Measurements from ENCODE around the gene SPHK1.

The SPHK1 gene

GRCh38 chr17:76385892-76386786 lies 1.7 kb downstream of the SPHK1 start:
- DNase-seq = peak; percentile 73

DNA sequence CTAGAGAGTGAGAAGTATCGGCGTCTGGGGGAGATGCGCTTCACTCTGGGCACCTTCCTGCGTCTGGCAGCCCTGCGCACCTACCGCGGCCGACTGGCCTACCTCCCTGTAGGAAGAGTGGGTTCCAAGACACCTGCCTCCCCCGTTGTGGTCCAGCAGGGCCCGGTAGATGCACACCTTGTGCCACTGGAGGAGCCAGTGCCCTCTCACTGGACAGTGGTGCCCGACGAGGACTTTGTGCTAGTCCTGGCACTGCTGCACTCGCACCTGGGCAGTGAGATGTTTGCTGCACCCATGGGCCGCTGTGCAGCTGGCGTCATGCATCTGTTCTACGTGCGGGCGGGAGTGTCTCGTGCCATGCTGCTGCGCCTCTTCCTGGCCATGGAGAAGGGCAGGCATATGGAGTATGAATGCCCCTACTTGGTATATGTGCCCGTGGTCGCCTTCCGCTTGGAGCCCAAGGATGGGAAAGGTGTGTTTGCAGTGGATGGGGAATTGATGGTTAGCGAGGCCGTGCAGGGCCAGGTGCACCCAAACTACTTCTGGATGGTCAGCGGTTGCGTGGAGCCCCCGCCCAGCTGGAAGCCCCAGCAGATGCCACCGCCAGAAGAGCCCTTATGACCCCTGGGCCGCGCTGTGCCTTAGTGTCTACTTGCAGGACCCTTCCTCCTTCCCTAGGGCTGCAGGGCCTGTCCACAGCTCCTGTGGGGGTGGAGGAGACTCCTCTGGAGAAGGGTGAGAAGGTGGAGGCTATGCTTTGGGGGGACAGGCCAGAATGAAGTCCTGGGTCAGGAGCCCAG lies 2.8 kb downstream of the SPHK1 start:
- no peak for DNase-seq

GRCh38 chr17:76388966-76389888 lies 4.8 kb downstream of the SPHK1 start:
- DNase-seq = no peak

- no peak for DNase-seq
Observed at GRCh38 chr17:76390003-76390421, 5.6 kb downstream of the SPHK1 start.

- no peak for DNase-seq
Observed at GRCh38 chr17:76391200-76391715, 6.8 kb downstream of the SPHK1 start.

DNA sequence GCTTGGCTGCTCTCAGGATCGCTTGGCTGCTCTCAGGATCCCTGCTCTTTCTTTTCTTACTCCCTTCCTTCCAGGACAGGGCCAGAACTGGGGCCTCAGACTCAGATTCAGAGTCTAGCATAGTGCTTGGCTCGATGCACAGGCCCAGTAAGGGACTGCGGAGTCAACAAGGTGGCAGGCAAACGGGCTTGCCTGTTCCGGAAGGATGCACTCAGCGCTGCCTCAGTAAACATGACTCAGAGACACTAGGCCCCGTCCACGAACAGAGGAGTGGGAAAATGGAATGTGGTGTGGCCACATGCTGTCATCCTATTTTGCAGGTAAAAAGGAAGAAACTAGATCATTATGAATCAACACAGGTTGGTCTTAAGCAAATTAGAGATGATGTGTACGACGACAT lies 9.8 kb downstream of the SPHK1 start:
- DNase-seq = no peak

DNA sequence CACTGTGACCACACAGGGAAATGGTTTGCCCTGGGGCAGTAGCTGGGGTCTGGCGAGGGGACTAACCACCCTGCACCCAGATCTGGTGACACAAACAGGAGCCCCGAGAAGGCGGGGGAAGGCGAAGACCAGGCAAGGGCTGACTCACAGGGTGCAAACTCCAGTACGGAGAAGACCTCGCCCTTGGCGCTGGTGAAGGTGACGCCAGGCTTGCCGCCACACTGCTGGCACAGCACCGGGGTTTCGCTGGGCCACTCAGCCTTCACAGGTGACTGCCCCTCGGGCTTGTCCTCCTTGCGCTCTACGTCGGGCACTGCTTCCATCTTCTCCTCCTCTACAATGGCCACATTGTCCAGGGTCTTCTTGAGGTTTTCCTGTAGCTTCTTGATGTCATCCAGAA lies 11.6 kb downstream of the SPHK1 start:
- DNase-seq = no peak

DNA sequence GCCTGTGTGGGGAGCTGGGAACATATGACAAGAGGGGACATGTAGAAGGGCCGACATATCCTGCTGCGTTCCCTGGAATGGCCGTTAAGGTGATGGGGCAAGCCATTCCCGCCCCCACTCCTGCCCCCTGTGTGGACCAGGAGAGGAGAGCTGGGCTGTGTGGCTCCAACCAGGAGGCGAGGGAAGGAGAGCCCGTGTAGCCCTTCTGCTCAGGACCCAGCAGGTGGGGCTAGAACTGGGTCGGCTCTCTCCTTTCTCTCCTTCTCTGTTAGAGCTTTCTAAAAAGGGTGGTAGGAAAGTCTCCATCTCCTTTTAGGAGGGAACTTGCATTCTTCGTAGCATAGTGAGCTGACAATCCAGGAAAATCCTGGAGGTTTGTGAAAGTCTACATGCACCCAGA lies 12.8 kb downstream of the SPHK1 start:
- DNase-seq = no peak

- peak; percentile 35 for DNase-seq
Observed at GRCh38 chr17:76397687-76398522, 13.5 kb downstream of the SPHK1 start.

DNA sequence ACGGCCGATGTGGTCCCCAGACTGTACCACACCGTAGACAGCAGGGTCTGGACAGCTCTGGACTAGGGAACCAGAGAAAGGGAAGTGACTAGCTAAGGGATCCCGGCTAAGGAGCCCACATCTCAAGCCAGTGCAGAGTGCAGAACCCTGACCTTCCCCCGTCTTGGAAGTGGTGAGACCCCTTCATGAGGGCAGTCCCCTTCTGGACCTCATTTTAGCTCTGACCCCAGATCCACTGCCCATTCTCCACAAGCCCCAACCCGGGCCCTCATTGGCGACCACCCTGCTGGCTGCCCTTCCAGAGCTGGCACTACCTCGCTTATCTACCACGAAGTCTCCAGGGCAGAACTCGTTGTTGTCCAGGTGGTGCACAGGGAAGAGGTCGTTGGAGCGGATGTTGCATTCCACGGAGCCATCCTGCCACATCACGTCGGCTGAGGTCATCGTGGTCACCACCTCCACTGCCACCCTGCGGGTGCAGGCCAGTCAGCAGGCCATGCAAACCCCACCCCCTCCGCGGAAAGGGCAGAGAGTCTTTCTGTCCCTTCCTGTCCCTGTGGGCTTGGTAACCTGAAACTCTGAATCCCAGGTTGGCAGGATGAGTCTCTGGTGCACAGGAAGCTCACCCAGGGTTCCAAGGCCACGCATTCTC lies 14.2 kb downstream of the SPHK1 start:
- no peak for DNase-seq

DNA sequence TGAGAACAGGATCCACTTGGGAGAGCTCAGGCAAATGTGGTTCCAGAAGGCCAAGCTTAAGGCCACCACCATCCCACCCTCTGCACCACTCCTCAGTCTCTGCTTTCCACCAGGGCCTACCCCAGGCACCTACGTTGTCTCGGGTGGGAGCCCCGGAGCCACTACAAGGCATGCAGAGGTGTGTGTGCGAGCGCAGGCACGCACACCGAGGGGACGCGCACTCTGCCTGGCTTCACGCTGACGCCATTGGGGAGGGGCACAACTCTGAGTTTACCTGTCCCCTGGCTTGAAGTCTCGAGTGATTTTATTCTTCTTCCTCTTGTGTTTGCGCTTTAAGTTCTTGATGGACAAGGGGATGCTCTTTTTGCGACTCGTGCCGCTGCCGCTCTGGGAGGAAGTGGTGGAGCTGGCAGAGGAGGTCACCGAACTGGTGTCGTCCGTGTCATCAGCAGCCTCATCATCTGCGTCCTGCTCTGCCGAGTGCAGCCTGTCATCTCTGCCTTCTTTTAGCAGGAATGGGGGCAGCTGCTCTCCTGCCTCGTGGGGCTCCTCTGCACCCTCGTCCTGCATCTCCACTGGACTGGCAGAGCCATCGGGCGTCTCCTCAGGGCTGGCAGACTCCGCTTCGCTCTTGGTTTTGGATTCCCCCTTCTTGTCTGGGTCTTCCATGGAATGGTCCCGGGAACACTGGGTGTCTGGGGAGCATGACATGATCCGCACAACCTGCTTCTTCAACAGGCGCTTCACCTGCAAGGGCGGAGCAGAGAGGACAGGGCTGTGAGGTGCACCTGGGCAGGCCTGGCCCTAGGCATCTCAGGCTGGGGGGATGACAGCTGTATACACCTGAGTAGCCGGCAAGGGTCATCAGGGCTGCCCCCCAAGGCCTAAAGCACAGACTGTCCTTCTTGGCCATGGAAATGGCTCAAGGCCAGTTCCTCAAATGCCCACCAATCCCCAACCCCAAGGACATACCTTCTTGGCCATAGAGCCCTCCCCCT lies 15.1 kb downstream of the SPHK1 start:
- DNase-seq = no peak

DNA sequence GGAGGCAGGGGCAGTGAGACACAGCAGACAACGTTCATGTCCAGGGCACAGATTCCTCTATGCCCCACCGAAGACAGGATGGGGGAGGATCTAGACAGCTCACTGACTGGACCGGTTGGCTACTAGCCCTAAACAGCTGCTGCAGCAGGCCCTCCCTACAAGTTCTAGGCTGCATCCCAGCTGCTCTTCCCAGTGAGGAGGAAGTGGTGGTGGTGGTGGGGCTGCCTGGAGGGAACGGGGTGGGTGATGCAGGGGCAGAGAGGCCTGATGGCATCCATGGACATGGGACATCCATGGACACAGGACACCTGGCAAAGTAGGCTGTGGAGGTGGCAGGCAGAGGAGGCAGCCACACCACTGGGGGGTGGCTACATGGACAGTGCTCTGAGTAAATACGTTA lies 18.3 kb downstream of the SPHK1 start:
- DNase-seq = no peak

DNA sequence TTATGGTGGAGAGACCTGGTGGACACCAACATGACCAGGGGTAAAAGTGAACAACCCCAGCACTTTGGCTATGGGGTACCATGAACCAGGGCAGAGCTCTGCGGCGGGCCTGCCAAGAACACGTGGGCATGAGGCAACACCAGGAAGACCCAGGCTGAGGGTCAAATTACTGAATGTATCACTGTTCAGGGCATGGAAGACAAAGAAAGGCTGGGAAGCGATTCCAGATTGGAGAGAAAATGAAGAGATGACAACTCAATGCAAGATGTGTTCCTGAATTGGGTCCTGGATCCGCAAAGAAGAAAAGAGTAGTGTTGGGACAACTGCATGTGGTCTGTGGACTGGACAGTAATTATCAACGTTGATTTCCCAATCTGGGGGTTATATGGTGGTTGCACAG lies 19.8 kb downstream of the SPHK1 start:
- DNase-seq = no peak

DNA sequence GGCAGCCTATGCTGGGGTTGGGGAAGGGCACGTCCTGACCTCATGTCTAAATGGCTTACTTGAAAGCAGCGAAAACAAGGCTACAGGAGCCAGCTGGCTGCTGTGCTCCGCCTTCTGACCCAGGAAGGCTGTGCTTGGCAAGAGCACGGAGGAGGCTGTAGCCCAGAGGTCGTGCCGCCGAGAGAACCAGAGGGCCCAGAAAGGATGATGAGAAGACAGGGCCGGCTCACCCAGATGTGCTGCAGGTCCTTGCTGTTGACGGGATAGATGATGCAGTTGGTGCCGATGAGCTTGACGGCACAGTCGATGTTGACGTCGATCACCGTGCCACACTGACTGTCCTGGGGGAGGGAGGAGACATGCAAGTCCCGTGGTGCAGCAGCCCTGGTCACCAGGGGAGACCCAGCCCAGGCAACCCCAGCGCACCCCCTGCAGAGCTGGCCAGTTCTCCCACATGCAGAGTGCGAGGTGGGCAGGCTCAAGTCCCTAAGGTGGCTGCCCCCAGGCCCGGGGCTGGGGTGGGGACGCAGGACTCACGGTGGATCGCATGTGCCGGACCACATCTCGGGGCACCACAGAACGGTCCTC lies 20.7 kb downstream of the SPHK1 start:
- DNase-seq = no peak

DNA sequence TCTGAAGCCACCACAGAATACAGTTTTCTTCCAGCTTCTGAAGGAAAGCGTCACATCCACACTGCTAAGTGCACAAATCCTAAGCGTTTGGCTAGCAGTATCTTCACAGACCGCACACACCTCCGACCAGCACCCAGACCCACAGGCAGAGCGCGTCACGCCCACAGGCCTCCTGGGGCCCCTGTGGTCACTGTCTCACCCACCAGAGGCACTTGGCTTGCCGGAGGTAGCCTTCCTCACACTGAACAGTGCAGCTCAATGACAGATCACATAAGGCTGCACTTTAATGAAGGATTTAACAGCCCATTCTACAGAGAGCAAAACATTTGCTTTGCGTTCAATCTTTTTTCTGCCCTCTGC lies 21.2 kb downstream of the SPHK1 start:
- no peak for DNase-seq

GRCh38 chr17:76405967-76406647 lies 21.7 kb downstream of the SPHK1 start:
- no peak for DNase-seq

DNA sequence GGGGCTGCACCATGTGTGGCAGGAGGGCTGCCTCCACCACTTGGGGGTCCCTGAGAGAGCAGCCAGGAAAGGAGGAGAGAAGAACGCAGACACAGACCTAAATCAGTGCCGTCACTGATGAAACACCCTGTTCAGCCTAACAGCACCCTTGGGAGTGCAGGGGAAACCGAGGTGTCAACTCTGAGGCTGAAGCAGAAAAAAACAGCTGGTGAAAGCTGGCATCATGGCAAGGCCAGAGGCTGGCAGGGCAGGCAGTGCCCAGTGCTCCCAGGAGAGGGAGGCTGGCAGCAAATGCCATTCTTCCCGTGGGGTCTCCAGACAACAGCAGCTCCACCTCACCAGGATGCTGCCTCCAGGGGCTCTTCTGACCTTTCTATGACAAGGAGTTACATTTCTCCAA lies 23.1 kb downstream of the SPHK1 start:
- DNase-seq = no peak

GRCh38 chr17:76408037-76408849 lies 23.8 kb downstream of the SPHK1 start:
- peak; percentile 11 for DNase-seq

Measured in NCI-H226 (cell line).